ENCODE results near the gene POLR1H. TPM values are rescaled to one million over a fixed set of nuclear protein-coding genes. Genes with fewer than 3 reads are reported as not detected.

POLR1H gene
- total and polyA plus RNA-seq, 4 donors: 18.0 to 35.2 (median 19.7) TPM

GRCh38 chr6:30053682-30054081, 7.4 kb upstream of the POLR1H start:
- Histone ChIP-seq H3K9me3 (ENCODE audit: control insufficient read depth, insufficient read depth, low read length) (no peaks in the 10 kb centered on the region), H3K27me3 (ENCODE audit: control insufficient read depth, insufficient read depth, low read length) (no peaks in the 10 kb centered on the region), H3K27ac (ENCODE audit: low read depth, low read length) (no peak overlapping the region), H3K36me3 (ENCODE audit: control insufficient read depth, insufficient read depth, low read length) (no peaks in the 10 kb centered on the region), H3K4me1 (ENCODE audit: control insufficient read depth, insufficient read depth, low read length) (no peaks in the 10 kb centered on the region), H3K4me3 (ENCODE audit: low read depth, low read length) (no peak overlapping the region)
- WGBS (ENCODE audit: insufficient coverage): no CpG with 5 or more reads among the region's 3 CpGs
- no peak for DNase-seq (ENCODE audit: low read depth in 4 of 6, low spot score in 6 of 6)

GRCh38 chr6:30055513-30055912, 5.6 kb upstream of the POLR1H start:
- WGBS (ENCODE audit: insufficient coverage): no CpG with 5 or more reads among the region's 1 CpG
- H3K27me3 ChIP-seq (ENCODE audit: control insufficient read depth, insufficient read depth, low read length): no peaks in the 10 kb centered on the region
- H3K27ac ChIP-seq (ENCODE audit: low read depth, low read length): no peak overlapping the region
- no peaks in the 10 kb centered on the region for H3K4me1 ChIP-seq (ENCODE audit: control insufficient read depth, insufficient read depth, low read length)
- DNase-seq (ENCODE audit: low read depth in 4 of 6, low spot score in 6 of 6): no peak
- H3K36me3 ChIP-seq (ENCODE audit: control insufficient read depth, insufficient read depth, low read length): no peaks in the 10 kb centered on the region
- H3K9me3 ChIP-seq (ENCODE audit: control insufficient read depth, insufficient read depth, low read length): no peaks in the 10 kb centered on the region
- H3K4me3 ChIP-seq (ENCODE audit: low read depth, low read length): no peak overlapping the region

GRCh38 chr6:30060606-30061091, 416 bp upstream of the POLR1H start:
- Histone ChIP-seq H3K9me3 (ENCODE audit: control insufficient read depth, insufficient read depth, low read length) (no peaks in the 10 kb centered on the region), H3K4me1 (ENCODE audit: control insufficient read depth, insufficient read depth, low read length) (peaks cover 9% of the 10 kb centered on the region), H3K27me3 (ENCODE audit: control insufficient read depth, insufficient read depth, low read length) (no peaks in the 10 kb centered on the region), H3K4me3 (ENCODE audit: low read depth, low read length) (peak overlapping the region; percentile 82), H3K36me3 (ENCODE audit: control insufficient read depth, insufficient read depth, low read length) (no peaks in the 10 kb centered on the region), H3K27ac (ENCODE audit: low read depth, low read length) (peak overlapping the region; percentile 93)
- 0% methylated on average over 22 of the region's 24 CpGs for WGBS (ENCODE audit: insufficient coverage)
- peak in 1 of 6 donors; percentile 35 for DNase-seq (ENCODE audit: low read depth in 4 of 6, low spot score in 6 of 6)

- Histone ChIP-seq H3K27ac (ENCODE audit: low read depth, low read length) (peak overlapping the region; percentile 93), H3K36me3 (ENCODE audit: control insufficient read depth, insufficient read depth, low read length) (no peaks in the 10 kb centered on the region), H3K27me3 (ENCODE audit: control insufficient read depth, insufficient read depth, low read length) (no peaks in the 10 kb centered on the region), H3K4me1 (ENCODE audit: control insufficient read depth, insufficient read depth, low read length) (peaks cover 9% of the 10 kb centered on the region), H3K4me3 (ENCODE audit: low read depth, low read length) (peak overlapping the region; percentile 82), H3K9me3 (ENCODE audit: control insufficient read depth, insufficient read depth, low read length) (no peaks in the 10 kb centered on the region)
- DNase-seq (ENCODE audit: low read depth in 4 of 6, low spot score in 6 of 6): no peak
- WGBS (ENCODE audit: insufficient coverage): 63% methylated on average over 11 of the region's 13 CpGs
Observed at GRCh38 chr6:30061858-30062458, 893 bp downstream of the POLR1H start.

GRCh38 chr6:30062471-30063178, 1.6 kb downstream of the POLR1H start:
- H3K27me3 ChIP-seq (ENCODE audit: control insufficient read depth, insufficient read depth, low read length): no peaks in the 10 kb centered on the region
- H3K9me3 ChIP-seq (ENCODE audit: control insufficient read depth, insufficient read depth, low read length): no peaks in the 10 kb centered on the region
- peak overlapping the region; percentile 82 for H3K4me3 ChIP-seq (ENCODE audit: low read depth, low read length)
- H3K27ac ChIP-seq (ENCODE audit: low read depth, low read length): no peak overlapping the region
- no peak for DNase-seq (ENCODE audit: low read depth in 4 of 6, low spot score in 6 of 6)
- 67% methylated on average over 1 of the region's 7 CpGs for WGBS (ENCODE audit: insufficient coverage)
- H3K4me1 ChIP-seq (ENCODE audit: control insufficient read depth, insufficient read depth, low read length): peaks cover 9% of the 10 kb centered on the region
- H3K36me3 ChIP-seq (ENCODE audit: control insufficient read depth, insufficient read depth, low read length): no peaks in the 10 kb centered on the region

GRCh38 chr6:30063315-30063714, 2.2 kb downstream of the POLR1H start:
- no peak overlapping the region for H3K27ac ChIP-seq (ENCODE audit: low read depth, low read length)
- H3K27me3 ChIP-seq (ENCODE audit: control insufficient read depth, insufficient read depth, low read length): no peaks in the 10 kb centered on the region
- no peaks in the 10 kb centered on the region for H3K9me3 ChIP-seq (ENCODE audit: control insufficient read depth, insufficient read depth, low read length)
- H3K36me3 ChIP-seq (ENCODE audit: control insufficient read depth, insufficient read depth, low read length): no peaks in the 10 kb centered on the region
- WGBS (ENCODE audit: insufficient coverage): 86% methylated on average over 1 of the region's 2 CpGs
- no peak overlapping the region for H3K4me3 ChIP-seq (ENCODE audit: low read depth, low read length)
- H3K4me1 ChIP-seq (ENCODE audit: control insufficient read depth, insufficient read depth, low read length): peaks cover 9% of the 10 kb centered on the region
- no peak for DNase-seq (ENCODE audit: low read depth in 4 of 6, low spot score in 6 of 6)

- Histone ChIP-seq H3K27me3 (ENCODE audit: control insufficient read depth, insufficient read depth, low read length) (peaks cover 6% of the 10 kb centered on the region), H3K4me1 (ENCODE audit: control insufficient read depth, insufficient read depth, low read length) (peaks cover 12% of the 10 kb centered on the region), H3K36me3 (ENCODE audit: control insufficient read depth, insufficient read depth, low read length) (peaks cover 7% of the 10 kb centered on the region), H3K4me3 (ENCODE audit: low read depth, low read length) (peak overlapping the region; percentile 89), H3K27ac (ENCODE audit: low read depth, low read length) (peak overlapping the region; percentile 95), H3K9me3 (ENCODE audit: control insufficient read depth, insufficient read depth, low read length) (no peaks in the 10 kb centered on the region)
- no peak for DNase-seq (ENCODE audit: low read depth in 4 of 6, low spot score in 6 of 6)
- WGBS (ENCODE audit: insufficient coverage): 62% methylated on average over 1 of the region's 4 CpGs
Observed at GRCh38 chr6:30066082-30066481, 5.0 kb downstream of the POLR1H start.

GRCh38 chr6:30066577-30067459, 5.8 kb downstream of the POLR1H start, which contains the start of gene PPP1R11:
TSS of gene PPP1R11 (plus strand) at chr6:30067198. CDS start at chr6:30067411, 213 bp downstream.
- peak within 1 kb of the TSS; percentile 89 for H3K4me3 ChIP-seq (ENCODE audit: low read depth, low read length)
- peaks cover 10% of the 10 kb centered on the region for H3K36me3 ChIP-seq (ENCODE audit: control insufficient read depth, insufficient read depth, low read length)
- peaks cover 13% of the 10 kb centered on the region for H3K27me3 ChIP-seq (ENCODE audit: control insufficient read depth, insufficient read depth, low read length)
- peak; percentile 98 to 100 (median 100) for DNase-seq (ENCODE audit: low read depth in 4 of 6, low spot score in 6 of 6)
- H3K4me1 ChIP-seq (ENCODE audit: control insufficient read depth, insufficient read depth, low read length): peaks cover 16% of the 10 kb centered on the region
- peak within 1 kb of the TSS; percentile 95 for H3K27ac ChIP-seq (ENCODE audit: low read depth, low read length)
- WGBS (ENCODE audit: insufficient coverage): 0% methylated on average over 35 of the region's 46 CpGs
- no peaks in the 10 kb centered on the region for H3K9me3 ChIP-seq (ENCODE audit: control insufficient read depth, insufficient read depth, low read length)

GRCh38 chr6:30067460-30068139, 6.5 kb downstream of the POLR1H start:
- H3K27ac ChIP-seq (ENCODE audit: low read depth, low read length): peak overlapping the region; percentile 95
- H3K4me1 ChIP-seq (ENCODE audit: control insufficient read depth, insufficient read depth, low read length): peaks cover 8% of the 10 kb centered on the region
- no peaks in the 10 kb centered on the region for H3K9me3 ChIP-seq (ENCODE audit: control insufficient read depth, insufficient read depth, low read length)
- peaks cover 21% of the 10 kb centered on the region for H3K27me3 ChIP-seq (ENCODE audit: control insufficient read depth, insufficient read depth, low read length)
- H3K36me3 ChIP-seq (ENCODE audit: control insufficient read depth, insufficient read depth, low read length): peaks cover 10% of the 10 kb centered on the region
- 0% methylated on average over 6 of the region's 8 CpGs for WGBS (ENCODE audit: insufficient coverage)
- H3K4me3 ChIP-seq (ENCODE audit: low read depth, low read length): peak overlapping the region; percentile 89
- DNase-seq (ENCODE audit: low read depth in 4 of 6, low spot score in 6 of 6): no peak
